GM18499 (cell line): ENCODE measurements around the gene MTAP.
A peak's percentile ranks its signal among the peaks of the same experiment; 100 is the strongest.

Source experiments
- ATAC-seq: cut with Tn5 transposase; IDR thresholded peaks from one replicate; pipeline ENCODE4 v1.9.1; 2021; ENCODE audit warnings: moderate number of reproducible peaks; ENCODE audit not compliant: insufficient read depth, unreplicated experiment

MTAP gene

GRCh38 chr9:21803649-21804048, 1.2 kb downstream of the MTAP start:
- no peak for ATAC-seq

GRCh38 chr9:21804331-21804730, 1.9 kb downstream of the MTAP start:
- no peak for ATAC-seq

GRCh38 chr9:21804791-21805190, 2.4 kb downstream of the MTAP start:
- ATAC-seq = no peak

GRCh38 chr9:21806644-21807043, 4.2 kb downstream of the MTAP start:
- ATAC-seq = no peak

GRCh38 chr9:21810388-21810787, 8.0 kb downstream of the MTAP start:
- no peak for ATAC-seq

DNA sequence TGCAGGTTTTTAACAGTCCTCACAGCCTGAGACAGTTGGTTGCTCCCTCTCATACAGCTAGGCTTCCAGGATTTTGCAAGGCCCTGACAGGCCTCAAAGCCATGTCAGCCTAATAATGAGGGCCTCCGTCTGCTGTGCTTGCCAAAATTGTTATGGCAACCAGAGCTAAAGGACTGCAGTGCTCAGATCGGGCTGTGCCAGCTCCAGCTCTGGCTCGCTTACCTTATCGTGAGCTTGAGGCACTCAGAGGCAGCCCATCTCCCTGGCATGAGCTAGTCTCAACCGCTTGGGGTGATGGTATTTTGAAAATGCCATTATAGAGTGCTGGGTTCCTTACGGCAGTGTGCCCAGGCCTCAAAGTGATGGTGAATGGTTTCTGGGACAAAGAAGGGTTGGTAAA, 8.4 kb downstream of the MTAP start:
- no peak for ATAC-seq

- no peak for ATAC-seq
Observed at GRCh38 chr9:21811914-21812313, 9.5 kb downstream of the MTAP start.

DNA sequence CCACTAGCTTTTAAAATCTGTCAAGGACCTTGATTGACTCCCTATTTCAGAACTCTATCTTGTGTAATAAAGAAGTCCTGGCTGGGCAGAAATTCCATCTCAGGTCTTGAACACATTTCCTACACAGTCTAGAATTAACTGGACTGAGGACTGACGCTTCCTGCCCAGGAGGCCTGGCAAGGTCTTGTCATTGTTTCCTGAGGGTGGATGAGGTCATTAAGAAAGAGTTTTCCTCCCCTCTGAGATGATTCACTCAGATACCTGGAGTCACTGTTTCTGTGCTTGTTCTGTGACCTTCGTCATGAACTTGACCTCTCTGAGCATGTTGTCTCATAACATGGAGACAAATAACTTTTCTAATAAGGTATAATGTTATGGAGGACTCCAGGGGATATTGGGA, 10.0 kb downstream of the MTAP start:
- ATAC-seq = no peak

DNA sequence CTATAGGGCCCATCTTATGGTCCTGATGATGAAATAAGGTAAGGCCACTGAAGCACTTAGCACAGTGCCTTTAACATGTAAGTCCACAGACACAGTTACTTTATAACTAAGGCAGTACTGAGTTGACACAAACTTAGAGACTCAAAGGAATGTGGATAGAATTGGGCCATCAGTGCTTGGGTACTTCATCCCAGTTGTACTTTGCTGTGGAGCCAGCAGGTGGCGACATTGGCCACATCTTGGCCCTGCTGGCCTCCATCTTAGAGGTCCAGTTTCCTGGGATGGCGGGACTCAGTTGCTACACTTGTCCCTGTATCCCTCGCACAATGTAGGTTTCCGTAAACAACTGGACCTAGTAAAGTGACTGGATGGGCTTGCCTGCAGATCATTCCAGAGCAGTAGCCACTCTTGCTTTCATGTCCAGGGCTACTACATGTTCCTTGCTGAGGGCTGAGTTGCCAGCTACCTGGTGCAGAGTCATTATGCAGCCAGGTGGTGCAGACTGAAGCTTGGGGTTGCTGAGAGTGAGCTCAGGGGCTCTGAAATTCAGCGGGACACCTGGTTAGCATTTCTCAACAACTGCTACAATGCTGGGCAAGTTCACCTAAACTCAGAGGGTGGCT, 10.6 kb downstream of the MTAP start:
- peak; percentile 50 for ATAC-seq

GRCh38 chr9:21813575-21814473, 11.4 kb downstream of the MTAP start:
- ATAC-seq = no peak

DNA sequence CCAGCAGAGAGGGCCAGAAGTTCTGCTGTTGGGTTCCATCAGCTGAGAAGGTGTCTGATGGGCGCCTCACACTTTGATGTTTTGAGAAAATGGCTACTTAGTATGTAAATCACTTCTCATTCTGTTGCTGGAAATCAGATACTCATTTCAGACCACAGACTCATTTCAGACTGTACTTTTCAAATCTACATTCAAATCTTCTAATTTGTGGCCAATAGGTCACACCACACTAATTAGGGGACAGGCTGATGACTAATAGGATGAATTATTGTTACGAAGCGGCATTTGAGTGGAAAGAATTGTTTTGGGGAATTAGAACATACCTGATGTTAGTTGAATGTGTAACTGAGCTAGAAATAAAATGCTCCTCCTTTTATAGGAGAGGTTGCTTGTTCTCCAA, 13.2 kb downstream of the MTAP start:
- no peak for ATAC-seq

DNA sequence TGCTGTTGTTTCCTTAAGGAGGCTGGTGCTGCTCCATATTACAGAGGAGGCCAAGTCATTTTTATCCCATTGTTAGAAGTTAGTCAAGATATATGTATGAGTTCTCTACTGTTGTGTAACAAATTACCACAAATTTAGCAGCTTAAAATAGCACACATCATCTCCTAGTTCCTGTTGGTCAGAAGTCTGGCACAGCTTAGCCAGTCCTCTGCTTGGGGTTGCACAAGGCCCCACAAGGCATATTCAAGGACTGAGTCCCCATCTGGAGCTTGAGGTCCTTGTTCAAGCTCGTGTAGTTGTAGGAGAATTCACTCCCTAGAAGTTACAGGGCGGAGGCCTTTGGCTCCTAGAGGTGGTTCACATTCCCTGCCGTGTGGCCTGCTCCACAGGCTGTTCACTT, 14.7 kb downstream of the MTAP start:
- ATAC-seq = no peak

DNA sequence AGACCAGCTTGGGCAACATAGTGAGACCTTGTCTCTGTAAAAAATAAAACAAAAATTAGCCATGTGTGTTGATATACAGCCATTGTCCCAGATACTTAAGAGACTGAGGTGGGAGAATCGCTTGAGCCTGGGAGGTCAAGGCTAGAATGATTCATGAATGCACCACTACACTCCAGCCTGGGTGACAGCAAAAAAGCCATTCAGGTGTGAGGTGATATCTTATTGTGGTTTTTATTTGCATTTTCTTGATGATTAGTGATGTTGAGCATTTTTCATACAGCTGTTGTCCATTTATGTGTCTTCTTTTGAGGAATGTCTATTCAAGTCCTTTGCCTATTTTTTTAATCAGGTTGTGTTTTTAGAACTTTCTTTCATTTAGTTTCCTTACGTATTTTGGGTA, 23.2 kb downstream of the MTAP start:
- ATAC-seq = no peak

DNA sequence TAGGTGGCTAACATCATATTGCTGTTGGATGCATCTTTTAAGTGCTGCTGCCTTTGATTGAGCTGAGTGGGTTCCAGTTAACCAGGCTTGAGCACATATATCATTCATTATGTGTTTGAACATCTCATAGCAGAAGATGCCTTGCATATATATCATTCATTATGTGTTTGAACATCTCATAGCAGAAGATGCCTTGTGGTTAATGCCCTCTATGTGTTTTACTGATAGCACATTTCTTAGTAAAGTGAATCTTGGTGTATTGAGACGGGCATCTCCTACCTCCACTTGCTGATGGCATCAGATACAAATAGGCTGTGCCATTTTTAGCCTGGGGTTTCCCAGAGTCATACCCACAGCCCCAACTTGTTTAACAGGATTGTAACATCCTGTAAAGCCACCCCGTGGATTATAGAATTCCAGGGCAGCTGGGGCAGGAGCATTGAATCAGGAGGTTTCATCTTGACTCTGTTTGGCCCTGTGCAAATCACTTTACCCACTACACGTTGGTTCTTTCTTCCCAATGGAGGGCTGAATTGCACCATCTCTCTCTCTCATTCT, 26.5 kb downstream of the MTAP start:
- no peak for ATAC-seq

- ATAC-seq = no peak
Observed at GRCh38 chr9:21830589-21830988, 28.2 kb downstream of the MTAP start.

DNA sequence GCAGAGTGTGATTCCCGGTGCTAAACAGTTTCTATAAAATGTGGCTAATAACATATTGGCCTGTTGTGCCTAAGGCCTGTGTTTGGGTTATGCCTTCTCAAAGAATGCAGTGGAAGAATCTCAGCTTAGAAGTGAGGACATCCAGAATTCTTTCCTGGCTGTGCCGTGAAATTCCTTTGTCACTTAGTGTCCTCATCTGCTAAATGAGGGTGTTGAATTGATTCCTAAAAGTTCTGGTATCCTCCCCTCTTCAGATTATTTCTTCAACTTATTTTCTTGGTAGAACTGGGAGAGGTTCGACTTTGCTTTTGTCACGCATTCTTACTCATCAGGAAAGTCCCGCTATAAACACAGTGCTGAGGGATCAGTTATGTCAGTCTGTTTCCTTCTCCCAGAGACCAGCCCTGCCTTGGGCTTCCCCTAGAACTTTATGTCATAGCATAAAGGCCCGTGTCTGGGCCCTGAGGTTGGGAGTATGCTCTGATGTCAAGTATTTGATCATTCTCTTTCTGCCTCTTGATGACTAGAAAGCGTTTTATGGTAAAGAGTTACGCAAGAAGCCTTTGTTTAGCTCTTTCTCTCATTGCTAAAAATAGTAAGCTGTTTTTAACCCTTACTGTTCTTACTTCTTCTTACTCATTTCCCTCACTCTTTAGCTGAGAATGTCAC, 29.5 kb downstream of the MTAP start:
- ATAC-seq = peak; percentile 43

DNA sequence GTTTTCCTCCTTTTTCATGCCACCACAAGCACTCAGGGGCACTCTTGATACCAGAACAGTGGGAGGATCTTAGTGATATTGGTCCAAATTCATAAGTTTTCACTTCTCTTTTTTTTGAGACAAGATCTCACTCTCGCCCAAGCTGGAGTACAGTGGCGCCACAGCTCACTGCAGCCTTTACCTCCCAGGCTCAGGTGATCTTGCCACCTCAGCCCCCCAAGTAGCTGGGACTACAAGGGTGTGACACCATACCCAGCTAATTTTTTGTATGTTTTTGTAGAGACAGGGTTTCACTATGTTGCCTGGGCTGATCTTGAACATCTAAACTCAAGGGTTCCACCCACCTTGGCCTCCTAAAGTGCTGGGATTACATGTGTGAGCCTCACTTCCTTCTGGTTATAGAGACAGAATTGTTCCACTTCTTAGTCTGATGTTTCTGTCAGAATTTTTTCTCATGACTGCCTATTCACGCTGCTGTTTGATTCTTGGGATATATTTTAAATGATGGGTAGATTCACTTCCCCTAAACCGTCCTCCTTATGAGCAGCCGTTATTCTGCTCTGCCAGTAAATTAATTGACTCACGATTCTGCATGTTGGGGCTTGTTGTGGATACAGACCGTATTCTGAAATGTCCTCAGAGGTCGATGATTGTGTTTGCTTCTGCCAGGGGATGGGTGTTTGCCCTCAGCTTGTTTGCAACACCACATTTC, 30.8 kb downstream of the MTAP start:
- peak; percentile 48 for ATAC-seq

GRCh38 chr9:21835121-21835520, 32.7 kb downstream of the MTAP start:
- no peak for ATAC-seq

DNA sequence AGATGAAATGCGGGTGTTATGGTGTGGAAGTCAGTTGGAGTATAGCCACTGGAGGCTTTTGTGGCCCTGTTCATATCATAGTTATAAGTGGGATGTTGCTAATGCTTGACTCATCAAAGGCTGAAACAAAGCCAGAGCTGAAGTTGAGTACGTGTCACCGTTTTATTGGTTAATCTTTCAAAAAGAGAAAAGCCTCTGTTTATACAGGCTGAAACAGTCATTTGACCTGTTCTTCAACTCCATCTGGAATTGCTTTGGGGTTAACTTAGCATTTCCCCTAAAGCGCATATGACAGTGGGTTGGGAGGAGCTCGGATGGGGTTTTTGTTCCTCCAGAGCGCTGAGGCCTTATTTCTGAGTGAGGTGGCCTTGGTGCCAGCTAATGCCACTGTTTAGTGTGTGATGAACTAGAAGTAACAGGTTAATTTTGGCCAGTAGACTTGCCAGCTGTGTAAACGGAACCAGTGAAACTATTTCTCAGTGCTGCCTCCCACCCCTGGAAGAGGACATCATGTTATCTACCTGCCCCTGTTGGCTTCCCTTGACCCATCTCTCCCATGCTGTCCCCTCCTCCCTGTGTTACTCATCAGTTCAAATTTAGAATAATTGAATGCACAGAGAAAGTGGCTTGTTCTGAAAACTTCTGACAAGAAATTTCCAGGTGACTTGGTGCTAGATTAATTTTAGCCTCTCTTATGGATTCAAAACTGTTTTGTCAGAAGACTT, 34.2 kb downstream of the MTAP start:
- no peak for ATAC-seq

DNA sequence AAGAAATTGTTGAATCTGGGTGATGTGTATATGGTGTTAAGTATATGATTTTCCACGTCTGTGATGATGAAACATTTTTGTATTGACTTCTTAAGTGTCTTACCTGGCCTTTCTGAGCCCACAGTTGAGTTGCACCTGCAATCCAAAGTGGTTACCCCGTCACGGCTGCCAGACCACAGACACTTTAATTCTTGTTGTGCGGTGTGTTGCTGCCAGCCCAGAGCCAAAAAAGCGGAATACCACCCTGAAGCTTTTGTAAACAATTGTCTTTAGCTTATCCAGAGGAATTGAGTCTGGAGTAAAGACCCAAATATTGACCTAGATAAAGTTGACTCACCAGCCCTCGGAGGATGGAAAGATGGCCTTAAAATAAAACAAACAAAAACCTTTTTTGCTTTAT, 35.1 kb downstream of the MTAP start:
- no peak for ATAC-seq
